Activated T-cell treated with anti-CD3 and anti-CD28 coated beads, Interleukin-2, amount 50 U/mL, for 4 hours (primary cell): ENCODE data around the gene CTSA. TPM values are rescaled to one million over a fixed set of nuclear protein-coding genes. Genes with fewer than 3 reads are reported as not detected.
"Not testable (repeated sequence)": the region's sequence is repeated elsewhere in the genome, so short reads cannot be mapped to it uniquely, and the experiment has no call there.

ENCODE experiments used
- ATAC-seq, 2 donors: fragments of 200-7000 bp; cut with Tn5 transposase; one replicate each; pipeline ENCODE4 v1.10.0; 2021
- DNase-seq: peaks from one replicate; pipeline ENCODE4 v3.0.0-alpha.2; 2020
- H3K27me3 Mint-ChIP-seq: one replicate; pipeline ENCODE4 v1.8.0; 2021; ENCODE audit warnings: low read depth, mixed read lengths
- H3K36me3 Mint-ChIP-seq: one replicate; pipeline ENCODE4 v1.8.0; 2022; ENCODE audit warnings: mixed read lengths; ENCODE audit not compliant: insufficient read depth
- H3K4me1 Mint-ChIP-seq: one replicate; pipeline ENCODE4 v1.8.0; 2021; ENCODE audit warnings: low read depth, mixed read lengths
- H3K4me3 Mint-ChIP-seq: one replicate; pipeline ENCODE4 v1.8.0; 2021; ENCODE audit warnings: mild to moderate bottlenecking, moderate library complexity, mixed read lengths
- H3K9me3 Mint-ChIP-seq: one replicate; pipeline ENCODE4 v1.8.0; 2021; ENCODE audit warnings: mixed read lengths
- total RNA-seq, 3 donors: library from RNA; stranded (reverse); gene quantifications; one replicate each; pipeline ENCODE4 v1.2.1, GENCODE V29; 2021

The CTSA gene
- total RNA-seq, 3 donors from 2014 or later, result 56.5 to 63.1 (median 57.3) TPM

DNA sequence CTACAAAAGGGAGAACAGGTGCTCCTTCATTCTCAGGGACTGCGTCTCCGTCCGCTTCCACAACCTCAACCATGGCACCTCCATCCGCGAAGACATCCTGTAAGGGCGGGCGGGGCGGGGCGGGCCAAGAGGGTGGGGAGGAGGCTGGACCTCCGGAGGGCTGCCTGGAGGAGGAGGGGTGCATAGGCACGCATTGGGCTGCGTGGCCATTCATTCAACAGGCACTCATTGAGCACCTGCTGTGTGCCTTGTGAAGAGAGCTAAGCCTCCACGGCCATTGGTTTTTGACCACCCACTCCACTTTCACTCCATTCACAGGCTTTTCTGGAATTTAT lies 33.3 kb upstream of the CTSA start:
- Mint-ChIP-seq H3K9me3 (no peaks in the 10 kb centered on the region), H3K4me3 (peak overlapping the region; percentile 95), H3K36me3 (peaks cover 13% of the 10 kb centered on the region), H3K4me1 (peaks cover 41% of the 10 kb centered on the region), H3K27me3 (no peaks in the 10 kb centered on the region)
- ATAC-seq (peak; percentile 27 to 29), DNase-seq (no peak)

DNA sequence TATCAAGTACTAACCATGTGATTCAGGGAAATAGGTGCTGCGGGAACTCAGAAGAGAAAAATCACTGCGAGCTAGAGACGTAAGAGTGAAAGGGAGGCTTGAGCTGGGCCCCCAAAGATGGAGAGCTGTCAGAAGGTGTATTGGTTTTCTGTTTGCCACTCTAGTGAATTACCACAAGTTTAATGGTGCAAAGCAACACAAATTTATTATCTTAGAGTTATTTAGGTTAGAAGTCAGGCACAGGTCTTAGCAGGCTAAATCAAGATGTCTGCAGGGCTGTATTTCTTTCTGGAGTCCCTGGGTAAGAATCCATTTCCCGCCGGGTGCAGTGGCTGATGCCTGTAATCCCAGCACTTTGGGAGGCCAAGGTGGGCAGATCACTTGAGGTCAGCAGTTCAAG lies 31.2 kb upstream of the CTSA start:
- DNase-seq, result no peak
- no peaks in the 10 kb centered on the region for H3K9me3 Mint-ChIP-seq
- peaks cover 35% of the 10 kb centered on the region for H3K4me1 Mint-ChIP-seq
- no peak for ATAC-seq
- H3K4me3 Mint-ChIP-seq, result no peak overlapping the region
- H3K36me3 Mint-ChIP-seq, result peaks cover 7% of the 10 kb centered on the region
- no peaks in the 10 kb centered on the region for H3K27me3 Mint-ChIP-seq

- no peak for DNase-seq
- H3K4me1 Mint-ChIP-seq, result peaks cover 28% of the 10 kb centered on the region
- H3K4me3 Mint-ChIP-seq, result no peak overlapping the region
- no peak for ATAC-seq
- no peaks in the 10 kb centered on the region for H3K27me3 Mint-ChIP-seq
- H3K36me3 Mint-ChIP-seq, result peaks cover 7% of the 10 kb centered on the region
- no peaks in the 10 kb centered on the region for H3K9me3 Mint-ChIP-seq
These were observed 30.4 kb upstream of the CTSA start for GRCh38 chr20:45860560-45861220.

DNA sequence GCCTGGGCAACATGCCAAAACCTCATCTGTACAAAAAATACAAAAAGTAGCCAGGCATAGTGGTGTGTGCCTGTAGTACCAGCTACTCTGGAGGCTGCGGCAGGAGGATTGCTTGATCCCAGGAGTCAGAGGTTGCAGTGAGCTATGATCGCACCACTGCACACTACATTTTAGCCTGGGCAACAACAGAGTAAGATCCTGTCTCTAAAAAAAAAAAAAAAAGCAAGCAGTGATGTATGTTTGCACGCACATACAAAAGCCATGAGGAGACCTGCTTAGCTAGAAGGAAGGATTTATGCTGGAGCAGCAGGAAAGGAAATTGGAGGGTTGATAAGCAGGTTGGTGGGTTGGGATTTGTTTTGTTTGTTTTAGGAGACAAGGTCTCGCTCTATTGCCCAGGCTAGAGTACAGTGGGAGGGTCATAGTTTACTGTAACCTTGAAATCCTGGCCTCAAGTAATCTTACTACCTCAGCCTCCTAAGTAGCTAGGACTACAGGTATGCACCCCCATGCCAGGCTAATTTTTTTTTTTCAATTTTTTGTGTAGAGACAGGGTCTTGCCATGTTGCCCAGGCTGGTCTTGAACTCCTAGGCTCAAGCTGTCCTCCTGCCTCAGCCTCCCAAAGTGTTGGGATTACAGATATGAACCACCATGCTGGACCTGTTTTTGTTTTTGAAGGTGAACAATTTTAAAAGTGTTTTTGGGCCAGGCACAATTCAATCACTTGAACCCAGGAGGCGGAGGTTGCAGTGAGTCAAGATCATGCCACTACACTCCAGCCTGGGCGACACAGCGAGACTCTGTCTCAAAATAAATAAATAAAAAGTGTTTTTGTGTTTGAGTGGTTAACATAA lies 29.7 kb upstream of the CTSA start:
- H3K36me3 Mint-ChIP-seq, result peaks cover 7% of the 10 kb centered on the region

GRCh38 chr20:45863543-45864470 lies 27.3 kb upstream of the CTSA start:
- no peak for ATAC-seq
- Mint-ChIP-seq H3K9me3 (no peaks in the 10 kb centered on the region), H3K27me3 (no peaks in the 10 kb centered on the region)

More for the DNA sequence above, 29.7 kb upstream of the CTSA start:
- no peak overlapping the region for H3K4me3 Mint-ChIP-seq
- DNase-seq (no peak), ATAC-seq (no peak)
- H3K4me1 Mint-ChIP-seq, result peaks cover 22% of the 10 kb centered on the region
- no peaks in the 10 kb centered on the region for H3K27me3 Mint-ChIP-seq
- H3K9me3 Mint-ChIP-seq, result no peaks in the 10 kb centered on the region

DNA sequence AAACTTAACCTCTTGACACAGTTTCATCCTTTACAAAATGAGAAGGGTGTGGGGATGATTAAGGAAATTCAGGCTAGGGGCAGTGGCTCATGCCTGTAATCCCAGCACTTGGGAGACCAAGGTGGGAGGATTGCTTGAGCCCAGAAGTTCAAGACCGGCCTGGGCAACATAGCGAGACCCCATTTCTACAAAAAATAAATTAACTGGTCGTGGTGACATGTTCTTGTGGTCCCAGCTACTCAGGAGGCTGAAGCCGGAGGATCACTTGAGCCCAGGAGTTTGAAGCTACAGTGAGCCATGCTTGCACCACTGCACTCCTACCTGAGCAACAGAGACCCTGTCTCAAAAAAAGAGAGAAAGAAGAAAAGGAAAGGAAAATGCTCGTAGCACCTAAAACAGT lies 24.7 kb upstream of the CTSA start:
- Mint-ChIP-seq H3K4me1 (no peaks in the 10 kb centered on the region), H3K27me3 (no peaks in the 10 kb centered on the region), H3K9me3 (no peaks in the 10 kb centered on the region), H3K4me3 (no peak overlapping the region), H3K36me3 (no peaks in the 10 kb centered on the region)
- ATAC-seq (no peak), DNase-seq (no peak)

More at GRCh38 chr20:45863543-45864470, 27.3 kb upstream of the CTSA start:
- no peak for DNase-seq
- H3K4me3 Mint-ChIP-seq, result no peak overlapping the region
- H3K4me1 Mint-ChIP-seq, result peaks cover 8% of the 10 kb centered on the region
- H3K36me3 Mint-ChIP-seq, result peaks cover 7% of the 10 kb centered on the region

DNA sequence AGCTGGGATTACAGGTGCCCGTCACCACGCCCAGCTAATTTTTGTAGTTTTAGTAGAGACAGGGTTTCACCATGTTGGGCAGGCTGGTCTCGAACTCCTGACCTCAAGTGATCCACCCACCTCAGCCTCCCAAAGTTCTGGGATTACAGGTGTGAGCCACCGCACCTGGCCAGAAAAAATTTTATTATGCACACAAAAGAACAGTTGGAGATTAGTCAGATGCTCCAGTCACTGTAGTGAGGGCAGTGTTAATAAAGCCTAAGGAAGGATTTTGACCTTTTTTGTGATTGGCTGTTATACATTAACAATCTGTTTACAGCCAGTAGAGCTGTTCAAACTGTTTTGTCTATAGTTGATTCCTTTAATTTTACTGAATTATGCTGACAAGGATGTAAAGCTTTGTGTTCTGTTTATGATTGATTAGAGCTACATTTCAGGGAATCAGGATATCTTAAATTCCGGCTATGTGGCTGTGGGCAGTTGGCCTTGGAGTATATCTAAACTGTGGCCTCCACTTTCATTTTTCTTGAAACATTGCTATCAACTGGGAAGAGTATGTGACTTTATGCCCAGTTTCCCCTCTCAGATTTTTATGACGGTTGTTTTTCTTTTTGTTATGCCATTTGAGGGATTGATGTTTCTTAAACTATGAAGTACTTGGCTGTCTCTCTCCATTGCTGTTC lies 23.9 kb upstream of the CTSA start:
- DNase-seq (no peak), ATAC-seq (no peak)
- H3K36me3 Mint-ChIP-seq, result peaks cover under 1% of the 10 kb centered on the region

DNA sequence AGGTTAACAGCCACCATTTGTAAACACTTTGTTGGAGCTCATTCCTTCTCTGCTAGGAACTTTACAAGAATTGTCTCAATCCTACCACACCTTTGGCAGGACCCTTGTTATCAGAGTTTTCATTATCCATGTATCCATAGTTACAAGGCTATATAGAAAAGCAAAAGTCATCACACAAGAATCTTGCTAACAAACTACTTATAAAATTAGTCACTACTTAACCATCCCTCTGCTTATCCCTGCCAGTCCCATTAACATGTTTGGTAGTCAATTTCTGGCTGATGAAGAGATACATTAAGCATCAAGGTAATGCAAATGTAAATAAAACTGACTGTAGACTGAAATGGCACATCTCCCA lies 23.3 kb upstream of the CTSA start:
- H3K4me3 Mint-ChIP-seq, result no peak overlapping the region
- ATAC-seq (no peak), DNase-seq (no peak)
- H3K9me3 Mint-ChIP-seq, result no peaks in the 10 kb centered on the region
- H3K36me3 Mint-ChIP-seq, result peaks cover 2% of the 10 kb centered on the region
- no peaks in the 10 kb centered on the region for H3K27me3 Mint-ChIP-seq
- no peaks in the 10 kb centered on the region for H3K4me1 Mint-ChIP-seq

More for the DNA sequence above, 23.9 kb upstream of the CTSA start:
- Mint-ChIP-seq H3K27me3 (no peaks in the 10 kb centered on the region), H3K4me3 (no peak overlapping the region), H3K9me3 (no peaks in the 10 kb centered on the region), H3K4me1 (no peaks in the 10 kb centered on the region)

GRCh38 chr20:45872626-45873025 lies 18.5 kb upstream of the CTSA start:
- H3K9me3 Mint-ChIP-seq, result no peaks in the 10 kb centered on the region
- H3K4me3 Mint-ChIP-seq, result no peak overlapping the region
- no peaks in the 10 kb centered on the region for H3K27me3 Mint-ChIP-seq
- DNase-seq (no peak), ATAC-seq (no peak)
- no peaks in the 10 kb centered on the region for H3K4me1 Mint-ChIP-seq
- peaks cover 6% of the 10 kb centered on the region for H3K36me3 Mint-ChIP-seq

- peaks cover 6% of the 10 kb centered on the region for H3K36me3 Mint-ChIP-seq
- H3K9me3 Mint-ChIP-seq, result no peaks in the 10 kb centered on the region
- H3K4me3 Mint-ChIP-seq, result no peak overlapping the region
- no peaks in the 10 kb centered on the region for H3K27me3 Mint-ChIP-seq
- no peaks in the 10 kb centered on the region for H3K4me1 Mint-ChIP-seq
- no peak for ATAC-seq
- no peak for DNase-seq
These were observed 17.6 kb upstream of the CTSA start for GRCh38 chr20:45873409-45874103.

DNA sequence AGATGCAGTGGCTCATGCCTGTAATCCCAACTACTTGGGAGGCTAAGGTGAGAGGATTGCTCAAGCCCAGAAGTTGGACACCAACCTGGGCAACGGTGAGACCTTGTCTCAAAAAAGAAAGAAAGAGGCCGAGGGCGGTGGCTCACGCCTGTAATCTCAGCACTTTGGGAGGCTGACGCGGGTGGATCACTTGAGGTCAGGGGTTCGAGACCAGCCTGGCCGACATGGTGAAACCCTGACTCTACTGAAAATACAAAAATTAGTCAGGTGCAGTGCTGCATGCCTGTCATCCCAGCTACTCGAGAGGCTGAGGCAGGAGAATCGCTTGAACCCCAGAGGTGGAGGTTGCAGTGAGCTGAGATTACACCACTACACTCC lies 17.0 kb upstream of the CTSA start:
- not testable (repeated sequence) for H3K27me3 Mint-ChIP-seq, DNase-seq, H3K4me3 Mint-ChIP-seq, H3K9me3 Mint-ChIP-seq, H3K4me1 Mint-ChIP-seq, H3K36me3 Mint-ChIP-seq, ATAC-seq

DNA sequence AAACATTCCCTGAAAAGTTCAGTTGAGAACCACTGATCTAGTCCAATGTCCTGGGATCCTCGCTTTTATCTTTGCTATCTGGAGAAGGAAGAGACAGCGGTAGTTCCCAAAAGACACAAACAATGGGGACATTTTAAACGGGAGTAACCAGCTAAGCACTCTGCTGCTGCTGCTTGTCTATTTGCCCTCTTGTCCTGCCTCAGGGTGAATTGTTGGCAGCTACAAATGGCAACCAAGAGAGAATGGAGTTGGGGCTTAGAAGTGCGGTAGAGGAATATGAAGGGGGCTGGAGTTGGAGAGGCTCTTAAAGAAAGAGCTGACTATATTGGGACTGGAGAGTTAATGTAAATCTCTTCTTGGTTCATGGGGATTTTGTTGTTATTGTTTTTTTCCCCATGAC lies 16.6 kb upstream of the CTSA start:
- peaks cover 6% of the 10 kb centered on the region for H3K36me3 Mint-ChIP-seq
- ATAC-seq (no peak), DNase-seq (no peak)
- H3K9me3 Mint-ChIP-seq, result no peaks in the 10 kb centered on the region
- no peaks in the 10 kb centered on the region for H3K4me1 Mint-ChIP-seq
- no peak overlapping the region for H3K4me3 Mint-ChIP-seq
- no peaks in the 10 kb centered on the region for H3K27me3 Mint-ChIP-seq

DNA sequence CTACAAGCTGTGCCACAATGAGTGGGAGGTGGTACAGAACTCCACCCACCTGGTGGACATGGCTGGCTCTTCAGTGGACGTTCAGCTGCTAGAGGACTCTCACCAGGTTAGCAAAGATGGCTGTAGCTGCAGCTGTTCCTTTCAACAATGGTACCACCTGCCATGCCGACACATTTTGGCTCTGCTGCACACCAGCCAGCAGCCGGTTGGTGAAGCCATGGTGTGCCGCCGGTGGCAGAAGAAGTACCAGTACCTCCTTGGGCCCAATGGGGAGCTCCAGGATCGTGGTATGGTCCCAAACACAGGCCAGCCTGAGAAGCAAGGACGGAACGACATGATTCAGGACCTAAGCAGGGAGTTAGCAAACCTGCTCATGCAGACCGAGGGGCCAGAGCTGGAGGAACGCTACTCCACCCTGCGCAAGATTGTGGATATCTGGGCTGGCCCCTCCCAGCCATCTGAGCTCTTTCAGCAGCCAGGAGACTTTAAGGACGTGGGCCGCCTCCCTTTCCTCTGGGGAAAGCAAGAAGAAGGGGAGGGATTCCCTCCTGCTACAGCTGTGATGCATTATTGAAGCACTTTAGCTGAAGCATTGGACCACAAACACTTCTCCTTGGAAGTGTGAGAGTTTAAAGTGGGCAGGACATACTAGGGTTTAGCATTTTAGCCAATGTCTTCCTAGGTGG lies 12.9 kb upstream of the CTSA start:
- H3K36me3 Mint-ChIP-seq, result peaks cover 13% of the 10 kb centered on the region
- H3K9me3 Mint-ChIP-seq, result no peaks in the 10 kb centered on the region
- H3K4me1 Mint-ChIP-seq, result peaks cover 22% of the 10 kb centered on the region
- no peak for ATAC-seq
- no peak for DNase-seq
- no peak overlapping the region for H3K4me3 Mint-ChIP-seq
- no peaks in the 10 kb centered on the region for H3K27me3 Mint-ChIP-seq
